Transverse colon (tissue), 4 donors: ENCODE results near the gene LST1. TPM values are rescaled to one million over a fixed set of nuclear protein-coding genes. Genes with fewer than 3 reads are reported as not detected.

ENCODE experiments used
- DNase-seq: peaks from one replicate; pipeline ENCODE4 v3.0.0-alpha.2; 2019
- H3K27ac ChIP-seq, 4 donors: fragments of 200-600 bp; sonication (generic); 2 replicates each; pipeline ENCODE4 v1.5.1; 2016 to 2018; ENCODE audit warnings: inconsistent platforms in 4 of 4
- H3K27me3 ChIP-seq: fragments of 200-600 bp; sonication (generic); 2 replicates; pipeline ENCODE4 v1.5.1; 2017; ENCODE audit warnings: inconsistent platforms
- H3K36me3 ChIP-seq, 4 donors: fragments of 200-600 bp; sonication (generic); 2 replicates each; pipeline ENCODE4 v1.5.1; 2017 to 2019; ENCODE audit warnings: inconsistent platforms in 4 of 4
- H3K4me1 ChIP-seq, 4 donors: fragments of 200-600 bp; sonication (generic); 2 replicates each; pipeline ENCODE4 v1.5.1; 2017 to 2020; ENCODE audit warnings: inconsistent platforms in 4 of 4
- H3K4me3 ChIP-seq, 4 donors: fragments of 200-600 bp; sonication (generic); 1 replicate in 1 of 4; 2 replicates in 3 of 4; pipeline versions ENCODE4 v1.5.1 to v1.6.1; 2017 to 2019; ENCODE audit warnings: inconsistent platforms in 4 of 4
- H3K9me3 ChIP-seq, 2 donors: fragments of 200-600 bp; sonication (generic); 2 replicates each; pipeline ENCODE4 v1.5.1; 2017 to 2019; ENCODE audit warnings: inconsistent platforms in 2 of 2
- EP300 ChIP-seq: sonication (generic); formaldehyde crosslinking; IDR thresholded peaks from one replicate; pipeline ENCODE4 v1.6.1; 2017; ENCODE audit warnings: antibody characterized with exemption, low read depth
- POLR2A ChIP-seq: fragments of 450-650 bp; IDR thresholded peaks from one replicate; pipeline ENCODE4 v1.6.1; 2016; ENCODE audit warnings: antibody characterized with exemption, mild to moderate bottlenecking, moderate library complexity
- POLR2AphosphoS5 ChIP-seq, 3 donors: sonication (generic); formaldehyde crosslinking; IDR thresholded peaks; one replicate each; pipeline ENCODE4 v1.6.1; 2016; ENCODE audit warnings: antibody characterized with exemption in 3 of 3
- WGBS, 2 donors: methylation state at CpG; one replicate each; pipeline ENCODE4 v1.1.5; 2018; ENCODE audit warnings: low coverage in 1 of 2; 5-methylcytosine and 5-hydroxymethylcytosine counted together
- in situ Hi-C, 4 donors: fragments of 200-750 bp; cut with MboI; loops; one replicate each; pipeline versions ENCODE4 v1.15.0 to v1.15.1; 2017; ENCODE audit warnings: low sequenced_read_pairs in 3 of 4, low pct_ligation_motif_present in 1 of 4, low pct_unique_long_range_greater_than_20kb in 1 of 4
- intact Hi-C: fragments of 100-400 bp; cut with DNase I; formaldehyde crosslinking; loops from one replicate; pipeline ENCODE4 v1.15.1; 2023; ENCODE audit warnings: low total_unique reads
- total RNA-seq, 4 donors: library from RNA; depleted of rRNA; stranded (reverse); fragments of >200 nt; gene quantifications; one replicate each; pipeline ENCODE4 v1.1.0, GENCODE V29; 2016
- TF ChIP-seq, protein P1 (sequence below), 5 experiments: fragments of 200-600 bp in 3 of 5; fragments of 450-650 bp in 2 of 5; sonication (generic) in 3 of 5; IDR thresholded peaks; 1 replicate in 2 of 5; 2 replicates in 3 of 5; pipeline ENCODE4 v1.5.1; 2016 to 2017; ENCODE audit warnings: antibody characterized with exemption in 5 of 5, inconsistent platforms in 3 of 5, mild to moderate bottlenecking in 2 of 5, moderate library complexity in 1 of 5

LST1 gene
- total RNA-seq, 4 donors from 2014 or later: 1.1 to 7.6 (median 1.9) TPM; not detected in 1

DNA sequence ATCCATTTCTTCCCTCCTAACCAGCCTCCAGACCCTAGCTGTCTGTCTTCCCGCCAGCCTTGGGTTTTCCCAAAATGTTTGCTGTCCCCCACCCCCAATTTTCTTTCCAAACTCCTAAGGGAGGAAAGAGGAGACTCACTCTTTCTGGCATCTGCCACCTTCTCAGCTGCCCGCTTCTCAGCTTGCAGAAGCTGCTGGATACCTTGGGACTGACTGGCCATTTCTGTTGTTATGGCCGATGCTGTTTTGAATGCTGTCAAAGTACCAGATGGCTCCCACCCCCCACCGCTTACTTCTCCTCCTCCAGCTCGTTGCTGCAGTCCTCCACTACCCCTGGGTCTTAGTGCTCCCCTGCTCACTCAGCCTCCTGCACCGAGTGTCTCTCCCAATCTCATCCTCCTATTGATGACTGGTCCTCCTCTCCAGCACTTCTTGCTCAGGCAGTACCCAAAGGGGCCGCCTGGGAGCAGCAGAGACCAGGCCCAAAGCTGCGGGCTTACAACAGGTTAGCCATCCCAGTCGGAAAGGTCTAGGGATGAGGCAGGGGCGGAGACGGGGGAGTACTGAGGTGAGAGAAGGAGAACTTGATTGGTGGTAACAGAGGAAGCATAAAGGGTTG lies 39.6 kb upstream of the LST1 start, which contains the start of gene ATP6V1G2:
Gene ATP6V1G2 (minus strand): TSS at position 270 of the 619 bp plus-strand sequence. CDS start 49 bp downstream, at position 221.
- peak; percentile 94 for DNase-seq
- H3K27ac ChIP-seq: peak within 1 kb of the TSS; percentile 86 to 92 (median 89)
- no peaks in the 10 kb centered on the region for H3K9me3 ChIP-seq
- H3K27me3 ChIP-seq: no peaks in the 10 kb centered on the region
- intact Hi-C loops: loop anchor here (2.0 to 5.0 kb wide), 2 partner anchors 36 to 52 kb away; partner anchors contain the start of gene LTB
- 0 to 8% methylated on average over 5 to 11 of the region's 11 CpGs for WGBS, 2 donors
- no peaks in the 10 kb centered on the region for H3K36me3 ChIP-seq
- TF ChIP-seq, protein P1, sequence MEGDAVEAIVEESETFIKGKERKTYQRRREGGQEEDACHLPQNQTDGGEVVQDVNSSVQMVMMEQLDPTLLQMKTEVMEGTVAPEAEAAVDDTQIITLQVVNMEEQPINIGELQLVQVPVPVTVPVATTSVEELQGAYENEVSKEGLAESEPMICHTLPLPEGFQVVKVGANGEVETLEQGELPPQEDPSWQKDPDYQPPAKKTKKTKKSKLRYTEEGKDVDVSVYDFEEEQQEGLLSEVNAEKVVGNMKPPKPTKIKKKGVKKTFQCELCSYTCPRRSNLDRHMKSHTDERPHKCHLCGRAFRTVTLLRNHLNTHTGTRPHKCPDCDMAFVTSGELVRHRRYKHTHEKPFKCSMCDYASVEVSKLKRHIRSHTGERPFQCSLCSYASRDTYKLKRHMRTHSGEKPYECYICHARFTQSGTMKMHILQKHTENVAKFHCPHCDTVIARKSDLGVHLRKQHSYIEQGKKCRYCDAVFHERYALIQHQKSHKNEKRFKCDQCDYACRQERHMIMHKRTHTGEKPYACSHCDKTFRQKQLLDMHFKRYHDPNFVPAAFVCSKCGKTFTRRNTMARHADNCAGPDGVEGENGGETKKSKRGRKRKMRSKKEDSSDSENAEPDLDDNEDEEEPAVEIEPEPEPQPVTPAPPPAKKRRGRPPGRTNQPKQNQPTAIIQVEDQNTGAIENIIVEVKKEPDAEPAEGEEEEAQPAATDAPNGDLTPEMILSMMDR (IDR thresholded peaks at IDR 0.05): peak; percentile 94 to 98 (median 97)
- TF ChIP-seq POLR2A: no peak
- peaks cover 16 to 25% (median 20%) of the 10 kb centered on the region in 4 donors for H3K4me1 ChIP-seq
- in situ Hi-C loops: loop anchor here in 3 of 4 donors (5.0 to 10.0 kb wide), 3 partner anchors 48 to 52 kb away; partner anchors contain the start of genes MICB (in 1 of the 3) and NCR3 (in 1 of the 3)
- peak within 1 kb of the TSS; percentile 12 to 58 (median 39) for H3K4me3 ChIP-seq

DNA sequence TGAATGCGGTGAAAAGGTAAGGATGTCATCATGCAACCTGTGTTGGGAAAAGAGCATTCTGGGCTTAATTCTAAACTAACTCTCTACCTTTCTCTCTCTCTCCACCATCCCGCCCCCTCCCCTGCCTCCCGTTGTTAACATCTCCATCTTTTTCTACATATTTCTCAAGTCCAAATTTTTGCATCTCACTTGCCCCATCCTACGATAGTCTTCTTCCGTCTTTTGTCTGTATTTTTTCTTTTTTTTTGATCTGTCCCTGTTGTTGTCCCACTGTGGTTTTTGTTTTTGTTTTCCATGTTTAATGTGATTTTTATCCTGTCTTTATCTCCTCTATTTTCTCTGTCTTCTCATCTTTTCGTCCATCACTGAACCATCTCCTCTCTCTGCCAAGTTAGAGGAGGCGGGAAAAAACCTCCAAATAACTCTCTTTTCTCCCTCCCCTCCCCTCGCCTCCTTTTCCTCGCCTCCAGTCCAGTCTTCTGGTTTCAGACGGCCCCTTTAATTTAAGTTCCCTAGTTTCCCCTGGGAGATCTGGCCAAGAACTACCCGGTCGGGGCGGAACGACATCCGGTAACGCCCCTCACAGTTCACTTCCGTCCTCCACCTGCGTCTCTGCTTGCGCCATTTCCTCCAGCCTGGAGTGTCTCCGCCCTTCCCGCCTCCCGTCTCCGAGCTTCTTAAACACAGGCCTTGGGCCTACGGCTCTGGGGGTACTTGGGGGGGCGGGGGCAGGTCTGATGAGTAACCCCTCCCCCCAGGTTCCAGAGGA lies 38.9 kb upstream of the LST1 start, which contains the start of gene NFKBIL1:
Gene NFKBIL1 (plus strand): TSS at position 651 of the 769 bp plus-strand sequence. CDS start 87 bp downstream, at position 738.
- intact Hi-C loops (loop anchor here (2.0 to 5.0 kb wide), 2 partner anchors 35 to 52 kb away; partner anchors contain the start of gene LTB), in situ Hi-C loops (loop anchor here in 3 of 4 donors (5.0 to 10.0 kb wide), 3 partner anchors 48 to 52 kb away; partner anchors contain the start of genes MICB (in 1 of the 3) and NCR3 (in 1 of the 3))
- Histone ChIP-seq H3K4me3 (peak within 1 kb of the TSS; percentile 12 to 58 (median 39)), H3K9me3 (no peaks in the 10 kb centered on the region), H3K4me1 (peaks cover 16 to 30% (median 21%) of the 10 kb centered on the region in 4 donors), H3K36me3 (no peaks in the 10 kb centered on the region), H3K27ac (peak within 1 kb of the TSS; percentile 86 to 92 (median 89)), H3K27me3 (no peaks in the 10 kb centered on the region)
- no peak for TF ChIP-seq EP300
- peak; percentile 72 to 78 (median 75) for TF ChIP-seq POLR2AphosphoS5 (IDR thresholded peaks at IDR 0.05)
- TF ChIP-seq, protein P1 (IDR thresholded peaks at IDR 0.05): peak in 1 of 5 experiments; percentile 35
- peak; percentile 54 for TF ChIP-seq POLR2A
- 0 to 1% methylated on average over 22 to 25 of the region's 25 CpGs for WGBS, 2 donors
- peak; percentile 96 for DNase-seq

DNA sequence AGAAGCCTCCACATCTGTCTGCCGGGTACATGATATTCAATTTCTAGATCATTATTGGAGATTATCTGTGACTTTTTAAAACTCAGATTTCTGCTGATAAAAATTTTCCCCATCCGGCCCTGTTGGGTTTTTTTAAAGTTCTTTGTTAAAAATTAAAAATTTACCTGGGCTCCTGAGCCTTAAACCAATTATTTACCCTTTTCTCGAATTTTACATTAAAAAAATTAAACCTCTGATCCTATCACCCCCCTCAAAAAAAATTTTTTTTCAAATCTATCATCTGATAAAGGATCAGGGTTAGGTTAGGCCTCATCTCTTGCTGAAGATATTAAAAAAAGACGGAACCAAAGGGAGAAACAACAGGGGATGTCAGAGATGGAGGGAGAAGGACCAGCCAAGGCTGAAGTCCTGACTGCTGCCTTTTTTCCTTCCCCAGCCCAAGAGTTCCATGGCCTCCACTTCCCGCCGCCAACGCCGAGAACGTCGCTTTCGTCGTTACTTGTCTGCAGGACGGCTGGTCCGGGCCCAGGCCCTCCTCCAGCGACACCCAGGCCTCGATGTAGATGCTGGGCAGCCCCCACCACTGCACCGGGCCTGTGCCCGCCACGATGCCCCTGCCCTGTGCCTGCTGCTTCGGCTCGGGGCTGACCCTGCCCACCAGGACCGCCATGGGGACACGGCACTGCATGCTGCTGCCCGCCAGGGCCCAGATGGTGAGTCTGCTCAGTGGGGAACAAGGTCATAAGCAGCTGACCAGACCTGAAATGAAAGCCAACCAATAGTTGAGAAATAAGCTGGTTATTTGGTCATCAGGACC lies 38.1 kb upstream of the LST1 start:
- TF ChIP-seq EP300: no peak
- TF ChIP-seq, protein P1 (IDR thresholded peaks at IDR 0.05): no peak
- TF ChIP-seq POLR2AphosphoS5 (IDR thresholded peaks at IDR 0.05): no peak
- no peak for TF ChIP-seq POLR2A
- intact Hi-C loops (loop anchor here (2.0 to 5.0 kb wide), 2 partner anchors 34 to 51 kb away; partner anchors contain the start of gene LTB), in situ Hi-C loops (loop anchor here in 3 of 4 donors (5.0 to 10.0 kb wide), 3 partner anchors 47 to 53 kb away; partner anchors contain the start of genes MICB (in 1 of the 3) and NCR3 (in 1 of the 3))
- Histone ChIP-seq H3K4me1 (peaks cover 12 to 25% (median 18%) of the 10 kb centered on the region in 4 donors), H3K9me3 (no peaks in the 10 kb centered on the region), H3K27me3 (no peaks in the 10 kb centered on the region), H3K27ac (peak overlapping the region; percentile 86 to 92 (median 89)), H3K4me3 (peak overlapping the region; percentile 4 to 58 (median 39)), H3K36me3 (no peaks in the 10 kb centered on the region)
- DNase-seq: no peak
- WGBS, 2 donors: 18 to 80% methylated on average over 4 to 24 of the region's 24 CpGs
